HG02642 (cell line): ENCODE data around the gene MAP9.
A peak's percentile ranks its signal among the peaks of the same experiment; 100 is the strongest.
"Not testable (repeated sequence)": the region's sequence is repeated elsewhere in the genome, so short reads cannot be mapped to it uniquely, and the experiment has no call there.

Experiments
- ATAC-seq: cut with Tn5 transposase; IDR thresholded peaks from one replicate; pipeline ENCODE4 v1.9.1; 2021; ENCODE audit warnings: mild to moderate bottlenecking; ENCODE audit not compliant: unreplicated experiment, poor library complexity

MAP9 gene

GRCh38 chr4:155376387-155377268, at the start of gene MAP9:
TSS of gene MAP9 (minus strand) at chr4:155376965. CDS start at chr4:155375850, 1,115 bp downstream.
- ATAC-seq: peak; percentile 99

GRCh38 chr4:155424778-155425177, 48.0 kb upstream of the MAP9 start:
- not testable (repeated sequence) for ATAC-seq

GRCh38 chr4:155423671-155424070, 46.9 kb upstream of the MAP9 start:
- no peak for ATAC-seq

GRCh38 chr4:155419266-155419665, 42.5 kb upstream of the MAP9 start:
- no peak for ATAC-seq

- no peak for ATAC-seq
Measured at GRCh38 chr4:155415662-155416061, 38.9 kb upstream of the MAP9 start.

- ATAC-seq: no peak
Measured at GRCh38 chr4:155413451-155413850, 36.7 kb upstream of the MAP9 start.

- ATAC-seq: no peak
Measured at GRCh38 chr4:155411546-155411945, 34.8 kb upstream of the MAP9 start.

- ATAC-seq: no peak
Measured at GRCh38 chr4:155408796-155409195, 32.0 kb upstream of the MAP9 start.

- ATAC-seq: no peak
Measured at GRCh38 chr4:155407480-155407879, 30.7 kb upstream of the MAP9 start.

GRCh38 chr4:155405059-155405458, 28.3 kb upstream of the MAP9 start:
- no peak for ATAC-seq

GRCh38 chr4:155403886-155404285, 27.1 kb upstream of the MAP9 start:
- ATAC-seq: no peak

GRCh38 chr4:155402941-155403340, 26.2 kb upstream of the MAP9 start:
- no peak for ATAC-seq

- no peak for ATAC-seq
Measured at GRCh38 chr4:155400893-155401292, 24.1 kb upstream of the MAP9 start.

GRCh38 chr4:155399974-155400697, 23.4 kb upstream of the MAP9 start:
- no peak for ATAC-seq

- no peak for ATAC-seq
Measured at GRCh38 chr4:155392481-155393184, 15.9 kb upstream of the MAP9 start.

GRCh38 chr4:155391932-155392331, 15.2 kb upstream of the MAP9 start:
- no peak for ATAC-seq

GRCh38 chr4:155388162-155388561, 11.4 kb upstream of the MAP9 start:
- ATAC-seq: no peak

GRCh38 chr4:155383541-155383940, 6.8 kb upstream of the MAP9 start:
- no peak for ATAC-seq

GRCh38 chr4:155377276-155377675, 511 bp upstream of the MAP9 start:
- ATAC-seq: no peak

- no peak for ATAC-seq
Measured at GRCh38 chr4:155371432-155372043, 5.2 kb downstream of the MAP9 start.
